Motor neuron (in vitro differentiated cells): ENCODE results near the gene CRYZL1. TPM values are rescaled to one million over a fixed set of nuclear protein-coding genes. Genes with fewer than 3 reads are reported as not detected.
"Not testable (repeated sequence)": the region's sequence is repeated elsewhere in the genome, so short reads cannot be mapped to it uniquely, and the experiment has no call there.

Experiments used
- ATAC-seq, 8 experiments: fragments of 200-7000 bp; cut with Tn5 transposase; replicated peaks in 6 of 8; 2 replicates each; pipeline ENCODE4 v1.8.0; 2021; ENCODE audit warnings: mild to moderate bottlenecking in 8 of 8, moderate library complexity in 8 of 8
- H3K27ac ChIP-seq, 2 donors: fragments of 250-450 bp; sonication (Bioruptor Pico); 2 replicates each; pipeline ENCODE4 v1.9.0; 2021; ENCODE audit warnings: antibody characterized with exemption in 2 of 2, mild to moderate bottlenecking in 2 of 2, moderate library complexity in 1 of 2
- H3K4me1 ChIP-seq, 2 donors: fragments of 250-450 bp; sonication (Bioruptor Pico); replicated peaks in 1 of 2; 2 replicates each; pipeline ENCODE4 v1.6.1; 2021; ENCODE audit warnings: antibody characterized with exemption in 2 of 2, mild to moderate bottlenecking in 2 of 2, moderate library complexity in 1 of 2
- H3K4me3 ChIP-seq, 5 donors: fragments of 250-450 bp; sonication (Bioruptor Pico); 2 replicates each; pipeline ENCODE4 v1.9.0; 2021; ENCODE audit warnings: antibody characterized with exemption in 5 of 5, mild to moderate bottlenecking in 5 of 5, moderate library complexity in 4 of 5
- WGBS, 10 experiments: fragments of 450-650 bp; shearing (Covaris generic); methylation state at CpG; one replicate each; pipeline ENCODE4 v1.0.0; 2022; 5-methylcytosine and 5-hydroxymethylcytosine counted together
- in situ Hi-C, 9 experiments: fragments of 400-800 bp; cut with MboI; loops; one replicate each; pipeline ENCODE4 v1.15.0; 2021; ENCODE audit warnings: low sequenced_read_pairs in 9 of 9, low pct_unique_long_range_greater_than_20kb in 2 of 9; ENCODE audit not compliant: unreplicated experiment in 9 of 9
- total RNA-seq, 8 experiments: library from RNA; unstranded; fragments of 300-600 nt; gene quantifications; 2 replicates each; pipeline versions ENCODE4 v1.2.3 to v1.2.4, GENCODE V29; 2022

Gene CRYZL1
- total RNA-seq, 8 experiments from 2014 or later, result 27.0 to 49.3 (median 44.5) TPM

DNA sequence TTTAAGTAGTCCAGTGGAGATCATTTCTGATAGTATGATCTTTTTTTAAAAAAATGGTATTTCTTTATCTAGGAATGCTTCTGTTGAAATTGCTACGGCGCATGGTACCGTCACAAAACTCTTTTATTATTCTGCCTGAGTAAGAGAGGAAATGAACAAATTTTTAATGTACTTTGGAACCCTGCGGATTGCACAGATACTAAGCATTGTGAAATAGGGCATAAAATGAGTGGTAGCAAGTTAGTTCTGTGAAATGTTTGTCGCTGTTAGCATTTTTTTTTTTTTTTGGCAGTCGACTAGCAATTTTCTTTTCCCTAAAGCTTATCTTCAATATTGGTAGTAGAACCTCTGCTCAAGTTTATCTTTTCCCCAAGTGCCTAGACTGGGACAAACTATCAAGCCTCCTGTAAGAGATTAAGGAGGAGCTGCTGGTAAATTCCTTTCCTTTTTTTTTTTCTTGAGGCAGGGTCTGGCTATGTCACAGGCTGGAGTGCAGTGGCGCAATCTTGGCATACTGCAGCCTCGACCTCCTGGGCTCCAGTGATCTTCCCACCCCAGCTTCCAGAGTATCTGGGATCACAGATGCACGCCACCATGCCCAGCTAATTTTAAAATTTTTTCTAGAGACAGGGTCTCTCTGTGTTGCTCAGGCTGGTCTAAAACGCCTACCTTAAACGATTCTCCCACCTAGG, 3.0 kb upstream of the CRYZL1 start:
- 29 to 75% (median 51%) methylated on average over 2 to 11 of the region's 11 CpGs for WGBS, 10 experiments
- no peak overlapping the region for H3K27ac ChIP-seq
- peaks cover 9 to 11% of the 10 kb centered on the region in 2 donors for H3K4me1 ChIP-seq
- in situ Hi-C loops, result loop anchor here in 2 of 9 experiments (25.0 kb wide), 1 partner anchor 243 kb away; no protein-coding TSS in a partner anchor
- peak overlapping the region; percentile 57 to 77 (median 59) for H3K4me3 ChIP-seq
- no peak for ATAC-seq

DNA sequence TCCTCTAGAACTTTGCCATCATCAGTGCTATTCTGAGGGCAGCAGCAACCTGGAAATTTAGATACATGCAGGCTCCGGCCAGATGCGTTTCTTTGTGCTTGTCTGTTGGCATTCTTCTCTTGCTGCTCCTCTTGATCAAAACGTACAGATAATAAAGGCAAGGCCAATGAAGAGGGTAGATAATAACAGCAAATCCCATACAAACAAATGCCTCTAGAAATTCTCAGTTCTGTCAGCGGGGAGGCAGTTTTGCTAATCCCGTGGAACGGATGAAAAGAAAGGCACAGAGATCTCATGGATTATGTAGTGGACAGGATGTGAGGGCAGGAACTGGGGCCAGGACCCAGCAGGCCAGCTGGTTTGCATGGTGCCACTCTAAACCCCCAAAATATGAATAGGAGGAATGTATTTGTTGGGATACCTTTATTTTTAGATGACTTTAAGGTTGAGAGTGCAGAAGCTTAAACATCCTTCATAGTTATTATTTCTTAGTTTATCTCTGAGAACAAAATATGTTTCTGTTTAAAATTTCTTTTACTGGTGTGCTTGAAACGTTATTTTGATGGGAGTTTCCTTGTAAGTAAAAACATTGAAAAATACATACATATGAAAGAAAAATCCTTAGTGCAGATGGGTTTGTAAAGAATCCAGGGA, 2.2 kb upstream of the CRYZL1 start:
- in situ Hi-C loops, result loop anchor here in 2 of 9 experiments (25.0 kb wide), 1 partner anchor 244 kb away; no protein-coding TSS in a partner anchor
- no peak for ATAC-seq
- WGBS, 10 experiments, result 0 to 7% (median 1%) methylated on average over 1 to 7 of the region's 7 CpGs
- H3K4me1 ChIP-seq, result peaks cover 9 to 11% of the 10 kb centered on the region in 2 donors
- peak overlapping the region in 1 of 2 donors; percentile 76 for H3K27ac ChIP-seq
- H3K4me3 ChIP-seq, result peak overlapping the region; percentile 57 to 77 (median 59)

DNA sequence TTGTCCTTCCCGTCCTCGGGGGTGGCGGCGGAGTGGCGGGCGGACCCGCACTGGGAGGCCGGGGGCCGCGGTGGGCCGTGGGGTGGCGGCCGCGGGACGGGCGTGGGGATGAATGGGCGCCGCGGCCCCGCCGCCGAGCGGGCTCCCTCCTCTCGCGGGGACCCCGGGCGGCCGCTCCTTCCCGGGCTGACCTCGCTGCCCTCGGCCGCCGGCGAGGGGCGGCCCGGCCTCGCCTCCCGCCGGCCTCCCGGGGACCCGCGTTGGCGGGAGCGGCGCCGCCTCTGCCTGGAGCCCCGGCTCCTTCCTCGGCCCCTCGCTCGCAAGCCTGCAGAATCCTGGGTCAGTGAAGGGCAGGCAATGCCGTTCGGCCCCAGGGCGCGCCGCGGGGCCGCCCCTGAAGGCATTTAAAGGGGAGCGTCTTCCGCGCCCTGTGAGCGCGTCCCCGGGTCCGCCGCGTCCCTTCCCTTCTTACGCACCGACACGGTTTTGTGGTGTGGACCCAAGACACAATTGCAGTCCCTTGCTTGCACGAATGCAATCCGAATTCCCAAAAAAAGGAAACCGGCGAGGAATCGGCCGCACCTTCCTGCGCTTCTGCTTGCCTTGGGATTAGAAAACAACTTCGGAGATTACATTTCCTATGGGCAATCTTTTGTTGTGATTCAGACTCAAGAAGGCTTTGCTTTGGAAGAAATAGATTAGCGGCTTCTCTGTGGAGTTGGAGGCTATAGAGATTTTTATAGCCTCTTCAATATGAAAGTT, 1.5 kb upstream of the CRYZL1 start:
- ATAC-seq, result peak in 3 of 8 experiments; percentile 0 to 7 (median 2)
- WGBS, 10 experiments, result 0 to 1% (median 0%) methylated on average over 1 to 32 of the region's 78 CpGs; no CpG with 5 or more reads in 4 of the 10 experiments
- Histone ChIP-seq H3K4me3 (peak overlapping the region; percentile 57 to 77 (median 59)), H3K4me1 (peaks cover 9 to 11% of the 10 kb centered on the region in 2 donors), H3K27ac (peak overlapping the region; percentile 75 to 76)
- in situ Hi-C loops, result loop anchor here in 2 of 9 experiments (25.0 kb wide), 1 partner anchor 244 kb away; no protein-coding TSS in a partner anchor

DNA sequence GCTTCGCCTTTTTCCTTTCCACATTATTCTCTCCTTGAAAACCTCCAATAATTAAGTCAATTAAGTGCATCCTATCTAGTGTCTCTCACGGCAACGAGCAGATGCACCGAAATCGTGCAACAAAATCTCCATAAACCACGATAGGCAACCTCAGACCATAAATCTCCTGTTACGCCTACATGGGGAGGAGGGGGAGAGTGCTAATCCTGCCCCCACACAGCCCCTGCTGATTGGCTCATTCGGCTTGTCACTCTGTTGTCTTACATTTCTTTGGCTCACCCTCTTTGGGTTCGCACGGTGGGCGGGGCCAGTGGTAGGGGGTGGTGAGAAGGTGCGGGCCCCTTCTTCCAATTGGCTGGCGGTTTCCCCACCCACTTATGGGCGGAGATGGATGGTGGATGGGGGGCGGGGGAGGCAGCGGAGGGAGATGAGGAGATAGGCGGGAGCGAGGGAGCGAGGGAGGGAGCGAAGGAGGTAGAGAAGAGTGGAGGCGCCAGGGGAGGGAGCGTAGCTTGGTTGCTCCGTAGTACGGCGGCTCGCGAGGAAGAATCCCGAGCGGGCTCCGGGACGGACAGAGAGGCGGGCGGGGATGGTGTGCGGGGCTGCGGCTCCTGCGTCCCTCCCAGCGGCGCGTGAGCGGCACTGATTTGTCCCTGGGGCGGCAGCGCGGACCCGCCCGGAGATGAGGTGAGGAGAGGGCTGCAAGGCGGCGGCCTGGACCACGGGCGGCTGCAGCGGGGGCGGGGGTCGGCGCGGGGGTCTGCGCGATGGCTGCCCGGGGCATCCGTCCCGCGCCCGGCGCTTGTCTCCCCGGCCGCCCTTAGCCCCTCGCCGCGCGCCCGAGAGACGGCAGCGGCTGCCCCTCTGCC, 720 bp upstream of the CRYZL1 start, which contains the start of gene ITSN1:
TSS of gene ITSN1 (plus strand) at position 475 of the 869 bp plus-strand sequence. CDS start 76,328 bp downstream, outside the sequence.
- peak within 1 kb of the TSS; percentile 91 to 97 for H3K27ac ChIP-seq
- WGBS, 10 experiments, result 0% methylated on average over 1 to 7 of the region's 71 CpGs; no CpG with 5 or more reads in 2 of the 10 experiments
- peak within 1 kb of the TSS; percentile 57 to 77 (median 59) for H3K4me3 ChIP-seq
- in situ Hi-C loops, result loop anchor here in 2 of 9 experiments (25.0 kb wide), 1 partner anchor 245 kb away; no protein-coding TSS in a partner anchor
- H3K4me1 ChIP-seq, result peaks cover 9 to 11% of the 10 kb centered on the region in 2 donors
- ATAC-seq, result peak; percentile 80 to 90 (median 88)

DNA sequence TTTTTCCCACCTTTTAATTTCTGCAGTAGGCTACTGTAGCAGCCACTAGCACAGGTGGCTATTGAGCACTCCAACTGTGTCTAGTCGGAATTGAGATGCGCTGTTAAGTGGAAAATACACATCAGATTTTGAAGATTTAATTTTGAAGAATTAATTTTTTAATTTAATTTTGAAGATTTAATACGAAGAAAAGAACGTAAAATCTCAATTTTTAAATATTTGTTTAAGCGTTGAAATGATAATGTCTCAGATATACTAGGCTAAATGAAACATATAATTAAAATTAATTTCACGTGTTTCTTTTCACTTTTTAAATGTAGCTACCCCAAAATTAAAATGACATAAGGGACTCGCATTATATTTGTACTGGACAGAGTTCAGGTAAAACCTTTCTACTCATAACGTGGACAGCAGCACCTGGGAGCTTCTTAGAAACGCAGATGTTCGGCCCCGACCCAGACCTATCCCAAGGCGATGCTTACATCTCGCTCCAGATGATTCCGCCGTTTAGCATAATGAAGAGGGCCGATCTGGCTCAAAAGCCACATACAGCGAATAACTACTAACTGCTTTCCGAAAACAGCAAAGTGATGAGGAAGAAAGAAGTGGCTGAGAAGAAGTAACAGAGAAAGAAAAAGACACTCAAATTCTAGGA, 717 bp downstream of the CRYZL1 start:
- peak overlapping the region; percentile 57 to 77 (median 59) for H3K4me3 ChIP-seq
- ATAC-seq, result no peak
- peaks cover 9 to 11% of the 10 kb centered on the region in 2 donors for H3K4me1 ChIP-seq
- 17 to 55% (median 25%) methylated on average over 6 to 15 of the region's 18 CpGs for WGBS, 10 experiments
- in situ Hi-C loops, result loop anchor here in 2 of 9 experiments (25.0 kb wide), 1 partner anchor 246 kb away; no protein-coding TSS in a partner anchor
- H3K27ac ChIP-seq, result peak overlapping the region; percentile 73 to 79

DNA sequence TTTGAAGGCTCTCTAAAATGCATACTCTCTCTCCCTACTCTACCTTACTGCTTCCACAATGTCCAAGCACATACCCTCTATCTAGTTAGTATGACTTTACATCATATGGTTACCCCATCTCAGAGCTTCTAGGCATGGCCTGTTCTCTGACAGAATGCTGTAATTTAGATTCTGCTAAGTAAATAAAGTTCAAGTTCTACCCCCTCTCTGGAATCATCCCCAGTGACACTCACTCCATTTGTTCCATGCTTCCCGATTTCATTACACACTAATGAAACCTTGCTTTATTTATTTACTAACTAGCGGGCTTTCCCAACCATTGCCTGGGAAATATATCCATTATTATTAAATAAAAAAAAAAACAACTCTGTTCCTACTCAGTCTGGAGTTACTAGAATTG, 7.3 kb downstream of the CRYZL1 start:
- 83 to 100% (median 100%) methylated on average over 1 to 2 of the region's 2 CpGs; no CpG with 5 or more reads in 1 of the 10 experiments for WGBS, 10 experiments
- Histone ChIP-seq H3K4me3 (no peak overlapping the region), H3K4me1 (no peaks in the 10 kb centered on the region), H3K27ac (no peak overlapping the region)
- no peak for ATAC-seq
- in situ Hi-C loops, result loop anchor here in 2 of 9 experiments (25.0 kb wide), 1 partner anchor 253 kb away; no protein-coding TSS in a partner anchor

DNA sequence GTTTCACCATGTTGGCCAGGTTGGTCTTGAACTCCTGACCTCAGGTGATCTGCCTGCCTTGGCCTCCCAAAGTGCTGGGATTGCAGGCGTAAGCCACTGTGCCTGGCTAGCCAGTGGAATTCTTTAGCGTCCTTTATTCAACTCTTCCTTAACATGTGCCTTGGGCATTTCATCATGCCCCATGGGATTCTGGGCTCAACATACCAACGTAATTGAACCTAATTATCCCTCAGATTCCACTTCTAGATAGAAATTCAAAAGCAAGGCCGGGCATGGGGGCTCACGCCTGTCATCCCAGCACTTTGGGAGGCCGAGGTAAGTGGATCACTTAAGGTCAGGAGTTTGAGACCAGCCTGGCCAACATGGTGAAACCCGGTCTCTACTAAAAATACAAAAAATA, 15.4 kb downstream of the CRYZL1 start:
- not testable (repeated sequence) for H3K4me1 ChIP-seq, H3K27ac ChIP-seq, H3K4me3 ChIP-seq, ATAC-seq
- in situ Hi-C loops, result loop anchor here in 2 of 9 experiments (25.0 kb wide), 1 partner anchor 261 kb away; no protein-coding TSS in a partner anchor
- WGBS, 10 experiments, result 96 to 100% (median 100%) methylated on average over 1 to 7 of the region's 7 CpGs; no CpG with 5 or more reads in 5 of the 10 experiments

DNA sequence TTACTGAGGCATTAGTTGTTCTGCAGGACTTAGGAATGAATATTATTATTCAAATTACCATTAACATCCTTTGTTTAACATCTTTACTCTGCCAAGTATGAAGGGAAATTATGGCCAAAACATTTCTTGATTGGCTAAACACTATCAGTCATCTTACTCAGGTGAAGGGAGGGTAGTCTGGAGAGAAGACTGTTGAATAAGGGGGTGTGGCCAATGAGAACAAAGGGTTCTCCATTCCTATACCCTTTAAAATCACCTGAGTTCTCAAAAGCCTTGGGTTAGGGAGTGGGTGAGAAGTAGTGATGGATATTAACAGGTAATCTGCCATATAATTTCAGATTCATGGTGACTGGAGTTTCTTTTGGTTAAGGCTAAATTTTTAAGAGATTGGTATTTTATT, 19.3 kb downstream of the CRYZL1 start:
- no peak for ATAC-seq
- no peak overlapping the region for H3K27ac ChIP-seq
- no peaks in the 10 kb centered on the region for H3K4me1 ChIP-seq
- in situ Hi-C loops, result no loop called here
- H3K4me3 ChIP-seq, result no peak overlapping the region

DNA sequence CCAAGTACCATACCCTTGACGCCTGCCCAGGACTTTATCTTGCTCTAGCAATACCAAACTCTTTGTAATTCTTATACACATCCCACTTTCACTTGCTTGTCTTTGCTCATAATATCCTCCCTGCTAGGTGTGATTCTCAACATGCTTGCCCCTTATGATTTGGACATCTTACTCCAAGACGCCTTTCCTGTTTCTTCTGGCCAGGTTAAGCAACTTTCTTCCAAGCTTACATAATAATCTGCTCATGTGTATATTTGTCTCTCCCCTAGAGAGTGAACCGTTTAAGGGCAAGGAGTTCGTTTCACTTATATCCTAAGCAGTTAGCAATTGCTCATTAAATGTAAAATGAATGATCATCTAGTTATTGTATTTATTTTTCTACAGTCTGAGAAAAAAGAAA, 21.8 kb downstream of the CRYZL1 start:
- H3K4me1 ChIP-seq, result no peaks in the 10 kb centered on the region
- H3K27ac ChIP-seq, result no peak overlapping the region
- ATAC-seq, result no peak
- in situ Hi-C loops, result no loop called here
- 90 to 100% (median 98%) methylated on average over 2 to 4 of the region's 4 CpGs for WGBS, 10 experiments
- no peak overlapping the region for H3K4me3 ChIP-seq

DNA sequence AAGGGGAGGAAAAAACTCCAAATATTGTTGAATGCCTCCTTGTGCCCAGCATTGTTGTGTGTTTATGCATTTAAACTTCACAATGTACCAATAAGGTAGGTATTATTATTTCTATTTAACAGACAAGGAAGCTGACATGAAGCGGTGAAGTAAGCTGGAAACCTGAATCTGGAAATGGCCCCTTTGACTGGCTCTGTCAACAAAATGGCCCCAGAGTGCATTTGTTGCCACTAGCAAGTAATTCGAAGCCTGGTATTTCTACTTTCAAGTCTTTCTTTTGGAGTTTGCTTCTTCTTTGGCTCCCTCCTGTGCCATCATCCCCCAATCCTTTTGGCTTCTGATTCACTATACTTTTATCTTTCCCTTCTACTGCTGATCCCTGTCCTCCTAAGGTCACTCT, 23.1 kb downstream of the CRYZL1 start:
- 50 to 100% (median 91%) methylated on average over 1 to 2 of the region's 2 CpGs; no CpG with 5 or more reads in 1 of the 10 experiments for WGBS, 10 experiments
- no peak for ATAC-seq
- Histone ChIP-seq H3K27ac (no peak overlapping the region), H3K4me1 (no peaks in the 10 kb centered on the region), H3K4me3 (no peak overlapping the region)
- in situ Hi-C loops, result no loop called here

DNA sequence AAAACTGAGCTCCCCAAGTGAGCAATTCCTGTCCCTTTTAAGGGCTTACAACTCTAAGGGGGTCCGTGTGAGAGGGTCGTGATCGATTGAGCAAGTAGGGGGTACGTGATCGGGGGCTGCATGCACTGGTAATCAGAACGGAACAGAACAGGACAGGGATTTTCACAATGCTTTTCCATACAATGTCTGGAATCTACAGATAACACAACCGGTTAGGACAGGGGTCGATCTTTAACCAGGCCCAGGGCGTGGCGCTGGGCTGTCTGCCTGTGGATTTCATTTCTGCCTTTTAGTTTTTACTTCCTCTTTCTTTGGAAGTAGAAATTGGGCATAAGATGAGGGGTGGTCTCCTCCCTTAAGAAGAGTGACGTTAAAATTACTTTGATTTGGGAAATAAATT, 24.0 kb downstream of the CRYZL1 start:
- ATAC-seq, H3K4me3 ChIP-seq, H3K4me1 ChIP-seq, in situ Hi-C loops, H3K27ac ChIP-seq: not testable (repeated sequence)
- WGBS, 10 experiments, result 87 to 100% (median 95%) methylated on average over 1 to 6 of the region's 11 CpGs; no CpG with 5 or more reads in 6 of the 10 experiments
